ENCODE results near the gene FGF7. TPM values are rescaled to one million over a fixed set of nuclear protein-coding genes. Genes with fewer than 3 reads are reported as not detected.
"Not testable (repeated sequence)": the region's sequence is repeated elsewhere in the genome, so short reads cannot be mapped to it uniquely, and the experiment has no call there.

The FGF7 gene
- total RNA-seq, 1 donor: 445 TPM

DNA sequence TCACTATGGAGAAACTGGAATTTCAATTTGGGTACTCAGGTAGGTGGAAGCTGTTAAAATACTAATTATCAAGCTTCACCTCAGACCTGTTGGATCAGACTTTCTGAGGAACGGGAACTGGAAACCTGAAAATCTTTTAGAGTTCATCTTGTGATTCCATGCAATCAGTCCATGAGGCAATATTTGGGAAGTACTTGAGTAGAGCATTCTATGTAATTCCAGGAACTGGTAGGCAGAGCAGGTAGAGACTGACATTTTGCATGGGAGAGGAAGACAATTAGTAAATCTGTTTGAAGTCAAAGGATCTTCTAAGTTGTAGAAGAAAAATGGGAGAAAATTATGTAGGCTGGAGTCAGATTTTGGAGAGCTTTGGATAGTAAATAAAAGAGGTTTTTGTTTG lies 43.1 kb downstream of the FGF7 start:
- H3K4me3 ChIP-seq (ENCODE audit: insufficient read depth, low read length): no peak overlapping the region
- TF ChIP-seq, protein P1, sequence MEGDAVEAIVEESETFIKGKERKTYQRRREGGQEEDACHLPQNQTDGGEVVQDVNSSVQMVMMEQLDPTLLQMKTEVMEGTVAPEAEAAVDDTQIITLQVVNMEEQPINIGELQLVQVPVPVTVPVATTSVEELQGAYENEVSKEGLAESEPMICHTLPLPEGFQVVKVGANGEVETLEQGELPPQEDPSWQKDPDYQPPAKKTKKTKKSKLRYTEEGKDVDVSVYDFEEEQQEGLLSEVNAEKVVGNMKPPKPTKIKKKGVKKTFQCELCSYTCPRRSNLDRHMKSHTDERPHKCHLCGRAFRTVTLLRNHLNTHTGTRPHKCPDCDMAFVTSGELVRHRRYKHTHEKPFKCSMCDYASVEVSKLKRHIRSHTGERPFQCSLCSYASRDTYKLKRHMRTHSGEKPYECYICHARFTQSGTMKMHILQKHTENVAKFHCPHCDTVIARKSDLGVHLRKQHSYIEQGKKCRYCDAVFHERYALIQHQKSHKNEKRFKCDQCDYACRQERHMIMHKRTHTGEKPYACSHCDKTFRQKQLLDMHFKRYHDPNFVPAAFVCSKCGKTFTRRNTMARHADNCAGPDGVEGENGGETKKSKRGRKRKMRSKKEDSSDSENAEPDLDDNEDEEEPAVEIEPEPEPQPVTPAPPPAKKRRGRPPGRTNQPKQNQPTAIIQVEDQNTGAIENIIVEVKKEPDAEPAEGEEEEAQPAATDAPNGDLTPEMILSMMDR (IDR thresholded peaks at IDR 0.05; ENCODE audit: extremely low read depth, low read depth, low read length): no peak
- no peak for DNase-seq (ENCODE audit: insufficient read length, low spot score, missing footprints)
- no peaks in the 10 kb centered on the region for H3K27me3 ChIP-seq (ENCODE audit: insufficient read depth, low read length)
- peaks cover 21% of the 10 kb centered on the region for H3K36me3 ChIP-seq (ENCODE audit: insufficient read depth, low read length)
- H3K79me2 ChIP-seq (ENCODE audit: insufficient read depth, low read length): peaks cover 57% of the 10 kb centered on the region
- peaks cover 4% of the 10 kb centered on the region for H4K20me1 ChIP-seq (ENCODE audit: insufficient read depth, low read length)
- H3K9me3 ChIP-seq (ENCODE audit: low read depth, low read length): no peaks in the 10 kb centered on the region
- H2AFZ ChIP-seq (ENCODE audit: low read length): no peak overlapping the region
- H3K4me2 ChIP-seq (ENCODE audit: insufficient read depth, low read length): peak overlapping the region; percentile 71
- H3K27ac ChIP-seq (ENCODE audit: low read depth, low read length): peak overlapping the region; percentile 45
- peaks cover 41% of the 10 kb centered on the region for H3K4me1 ChIP-seq (ENCODE audit: insufficient read depth, low read length)

DNA sequence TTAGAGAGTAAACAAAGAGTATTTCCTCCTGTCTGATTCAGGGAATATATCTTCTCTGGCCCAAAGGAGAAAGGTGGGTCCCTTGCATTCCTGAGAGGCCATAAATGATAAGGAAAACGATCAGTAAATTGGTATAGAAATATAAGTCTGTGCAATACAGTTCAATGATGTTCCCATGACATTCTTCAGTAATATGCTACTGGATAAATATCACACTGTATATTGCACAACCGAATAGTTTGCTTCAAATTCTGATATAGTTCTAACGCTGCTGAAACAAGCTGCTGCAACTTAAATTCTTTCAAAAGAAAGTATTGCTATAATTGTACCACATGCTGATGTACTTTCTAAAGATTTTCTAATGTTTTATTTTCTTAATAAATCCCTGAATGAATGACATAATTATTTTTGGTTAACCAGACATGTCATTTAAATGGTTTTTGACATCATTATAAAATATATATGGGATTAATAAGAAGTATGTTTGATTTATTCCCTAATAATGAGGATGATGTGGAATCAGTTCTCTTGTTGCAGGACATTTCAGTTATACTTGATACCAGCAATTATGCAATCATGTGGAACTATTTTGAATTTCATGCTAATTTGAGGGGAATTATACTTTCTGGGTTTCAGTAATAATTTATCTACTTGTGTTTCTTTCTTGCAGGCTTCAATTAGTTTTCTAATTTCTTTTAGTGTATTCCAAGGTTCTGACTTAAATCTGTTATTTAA lies 44.9 kb downstream of the FGF7 start:
- Histone ChIP-seq H3K27me3 (ENCODE audit: insufficient read depth, low read length) (no peaks in the 10 kb centered on the region), H3K4me1 (ENCODE audit: insufficient read depth, low read length) (peaks cover 42% of the 10 kb centered on the region), H3K79me2 (ENCODE audit: insufficient read depth, low read length) (peaks cover 57% of the 10 kb centered on the region), H3K9me3 (ENCODE audit: low read depth, low read length) (no peaks in the 10 kb centered on the region), H4K20me1 (ENCODE audit: insufficient read depth, low read length) (peaks cover 3% of the 10 kb centered on the region), H3K27ac (ENCODE audit: low read depth, low read length) (peak overlapping the region; percentile 45), H3K36me3 (ENCODE audit: insufficient read depth, low read length) (peaks cover 26% of the 10 kb centered on the region), H3K4me3 (ENCODE audit: insufficient read depth, low read length) (peak overlapping the region; percentile 2), H2AFZ (ENCODE audit: low read length) (no peak overlapping the region), H3K4me2 (ENCODE audit: insufficient read depth, low read length) (peak overlapping the region; percentile 71)
- no peak for DNase-seq (ENCODE audit: insufficient read length, low spot score, missing footprints)
- TF ChIP-seq, protein P1 (IDR thresholded peaks at IDR 0.05; ENCODE audit: extremely low read depth, low read depth, low read length): no peak

DNA sequence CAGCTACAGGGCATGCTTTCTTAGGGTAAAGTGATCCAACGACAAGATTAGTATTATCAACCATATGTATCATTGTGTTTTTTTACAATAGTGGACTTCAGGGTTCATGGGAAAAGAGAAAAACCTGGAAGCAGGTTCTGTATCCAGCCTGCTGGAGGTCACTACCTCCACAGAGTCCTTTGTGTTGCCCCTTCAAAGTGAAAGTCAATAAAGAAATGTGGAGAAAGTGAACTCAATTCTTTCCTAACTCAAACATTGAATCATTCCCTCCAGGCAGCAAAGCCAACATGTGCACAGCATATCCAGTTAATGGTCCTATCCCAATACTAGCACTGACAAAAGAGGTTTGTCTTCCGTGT lies 45.4 kb downstream of the FGF7 start:
- Histone ChIP-seq H3K27ac (ENCODE audit: low read depth, low read length) (peak overlapping the region; percentile 43), H3K27me3 (ENCODE audit: insufficient read depth, low read length) (no peaks in the 10 kb centered on the region), H4K20me1 (ENCODE audit: insufficient read depth, low read length) (peaks cover 3% of the 10 kb centered on the region), H3K79me2 (ENCODE audit: insufficient read depth, low read length) (peaks cover 53% of the 10 kb centered on the region), H3K4me3 (ENCODE audit: insufficient read depth, low read length) (peak overlapping the region; percentile 2), H2AFZ (ENCODE audit: low read length) (no peak overlapping the region), H3K4me2 (ENCODE audit: insufficient read depth, low read length) (peak overlapping the region; percentile 38), H3K36me3 (ENCODE audit: insufficient read depth, low read length) (peaks cover 23% of the 10 kb centered on the region), H3K4me1 (ENCODE audit: insufficient read depth, low read length) (peaks cover 42% of the 10 kb centered on the region), H3K9me3 (ENCODE audit: low read depth, low read length) (no peaks in the 10 kb centered on the region)
- no peak for DNase-seq (ENCODE audit: insufficient read length, low spot score, missing footprints)
- TF ChIP-seq, protein P1 (IDR thresholded peaks at IDR 0.05; ENCODE audit: extremely low read depth, low read depth, low read length): no peak

DNA sequence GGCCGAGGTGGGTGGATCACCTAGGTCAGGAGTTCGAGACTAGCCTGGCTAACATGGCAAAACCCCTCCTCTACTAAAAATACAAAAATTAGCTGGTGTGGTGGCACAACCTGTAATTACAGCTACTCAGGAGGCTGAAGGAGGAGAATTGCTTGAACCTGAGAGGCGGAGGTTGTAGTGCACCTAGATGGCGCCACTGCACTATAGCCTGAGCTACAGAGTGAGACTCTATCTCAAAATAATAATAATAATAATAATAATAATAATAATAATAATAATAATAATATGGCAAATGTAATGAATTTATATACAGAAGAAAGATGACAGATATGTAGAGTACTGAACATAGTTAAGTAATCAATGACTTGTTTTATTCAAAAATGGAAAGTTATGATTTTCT lies 48.2 kb downstream of the FGF7 start:
- Histone ChIP-seq H3K36me3 (ENCODE audit: insufficient read depth, low read length) (peaks cover 17% of the 10 kb centered on the region), H3K79me2 (ENCODE audit: insufficient read depth, low read length) (peaks cover 38% of the 10 kb centered on the region), H3K4me1 (ENCODE audit: insufficient read depth, low read length) (peaks cover 30% of the 10 kb centered on the region)
- H3K4me3 ChIP-seq (ENCODE audit: insufficient read depth, low read length); H3K27me3 ChIP-seq (ENCODE audit: insufficient read depth, low read length); H3K9me3 ChIP-seq (ENCODE audit: low read depth, low read length); H3K4me2 ChIP-seq (ENCODE audit: insufficient read depth, low read length); H3K27ac ChIP-seq (ENCODE audit: low read depth, low read length); H2AFZ ChIP-seq (ENCODE audit: low read length); H4K20me1 ChIP-seq (ENCODE audit: insufficient read depth, low read length); DNase-seq (ENCODE audit: insufficient read length, low spot score, missing footprints): not testable (repeated sequence)
- TF ChIP-seq, protein P1 (IDR thresholded peaks at IDR 0.05; ENCODE audit: extremely low read depth, low read depth, low read length): peak; percentile 17

All from osteoblast (primary cell).